GM21390 (cell line): ENCODE results near the gene MAGEA6.
"Not testable (repeated sequence)": the region's sequence is repeated elsewhere in the genome, so short reads cannot be mapped to it uniquely, and the experiment has no call there.

ENCODE experiments used
- ATAC-seq: cut with Tn5 transposase; IDR thresholded peaks from one replicate; pipeline ENCODE4 v1.9.1; 2021; ENCODE audit not compliant: unreplicated experiment

MAGEA6 gene

GRCh38 chrX:152734143-152734858 lies 35.2 kb downstream of the MAGEA6 start:
- ATAC-seq = not testable (repeated sequence)

- no peak for ATAC-seq
Observed at GRCh38 chrX:152733261-152733975, 36.1 kb downstream of the MAGEA6 start, which contains the start of the genes CSAG1 and MAGEA12. CSAG1 (minus strand) TSS chrX:152733721; CDS start chrX:152732460, 1,261 bp downstream. MAGEA12 (plus strand) TSS chrX:152733757; CDS start chrX:152736162, 2,405 bp downstream.

- no peak for ATAC-seq
Observed at GRCh38 chrX:152725409-152725808, 44.1 kb downstream of the MAGEA6 start.
